Measurements from ENCODE around the gene NCOA7. TPM values are rescaled to one million over a fixed set of nuclear protein-coding genes. Genes with fewer than 3 reads are reported as not detected.

NCOA7 gene
- total RNA-seq, 1 experiment from 2014 or later: 51.0 TPM

- no peak for DNase-seq
- intact Hi-C loops (cut with micrococcal nuclease; ENCODE audit: unreplicated experiment): no loop called here
- Histone ChIP-seq H3K79me2 (ENCODE audit: low read depth) (0 out of 2 replicates have a peak, but pooled peaks cover 7% of the 10 kb centered on the region), H3K27me3 (ENCODE audit: insufficient read depth, low read depth) (no peaks in the 10 kb centered on the region), H4K20me1 (ENCODE audit: insufficient read depth) (0 out of 2 replicates have a peak, but pooled peaks cover 9% of the 10 kb centered on the region), H3K9me2 (ENCODE audit: insufficient read depth) (no peaks in the 10 kb centered on the region), H3K36me3 (ENCODE audit: low read depth) (no peaks in the 10 kb centered on the region), H3K4me3 (no peak overlapping the region), H3K4me2 (no peak overlapping the region), H3K9me3 (ENCODE audit: insufficient read depth, low read depth) (no peaks in the 10 kb centered on the region), H2AFZ (no peak overlapping the region), H3K27ac (no peak overlapping the region), H3F3A (ENCODE audit: insufficient read depth, low read depth) (peaks cover 3% of the 10 kb centered on the region; the same call in 1 of the 2 replicates), H3K4me1 (replicated peaks; ENCODE audit: insufficient read depth) (no peaks in the 10 kb centered on the region)
- TF ChIP-seq CTCF (conservative IDR thresholded peaks at IDR 0.05) (no peak), EZH2 (IDR thresholded peaks at IDR 0.05; ENCODE audit: low read depth) (no peak)
- POLR2A ChIA-PET (ENCODE audit: unreplicated experiment): no interaction called here
- CTCF ChIA-PET: no interaction called here
- no TSS peak for BruUV-seq (replicated peaks)
These were observed 45.7 kb downstream of the NCOA7 start for GRCh38 chr6:125836466-125836865.

DNA sequence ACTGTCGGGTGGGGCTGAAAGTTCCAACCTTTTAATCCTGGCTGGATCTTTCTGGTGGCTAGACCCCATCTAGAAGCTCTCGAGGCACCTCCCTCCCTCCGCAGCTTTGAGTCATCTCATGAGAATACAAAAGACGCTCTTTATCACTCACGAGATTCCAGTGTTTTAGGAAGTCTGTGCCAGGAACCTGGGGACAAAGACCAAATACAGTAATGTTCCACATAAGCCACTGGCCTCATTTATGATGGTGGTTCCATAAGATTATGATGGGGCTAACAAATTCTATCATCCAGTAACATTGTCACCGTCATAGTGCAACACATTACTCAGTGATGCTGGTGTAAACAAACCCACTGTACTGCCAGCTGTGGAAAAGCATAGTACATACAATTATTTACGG, 48.7 kb downstream of the NCOA7 start:
- CTCF ChIA-PET: no interaction called here

GRCh38 chr6:125839879-125840278, 49.1 kb downstream of the NCOA7 start:
- H3K79me2 ChIP-seq (ENCODE audit: low read depth): 0 out of 2 replicates have a peak, but pooled peaks cover 4% of the 10 kb centered on the region
- CTCF ChIA-PET: no interaction called here

More for the DNA sequence above, 48.7 kb downstream of the NCOA7 start:
- no peak for DNase-seq
- TF ChIP-seq EZH2 (IDR thresholded peaks at IDR 0.05; ENCODE audit: low read depth): no peak
- POLR2A ChIA-PET (ENCODE audit: unreplicated experiment): interaction anchor here (0.6 kb wide), 1 partner anchor 27 kb away, joined by 4 read pairs; no protein-coding TSS in a partner anchor
- BruUV-seq (replicated peaks): no TSS peak
- Histone ChIP-seq H3F3A (ENCODE audit: insufficient read depth, low read depth) (peaks cover 1% of the 10 kb centered on the region; the same call in 1 of the 2 replicates), H3K27me3 (ENCODE audit: insufficient read depth, low read depth) (no peaks in the 10 kb centered on the region), H2AFZ (no peak overlapping the region), H3K4me1 (replicated peaks; ENCODE audit: insufficient read depth) (no peaks in the 10 kb centered on the region), H3K36me3 (ENCODE audit: low read depth) (no peaks in the 10 kb centered on the region), H3K9me2 (ENCODE audit: insufficient read depth) (no peaks in the 10 kb centered on the region), H3K27ac (no peak overlapping the region), H3K79me2 (ENCODE audit: low read depth) (0 out of 2 replicates have a peak, but pooled peaks cover 4% of the 10 kb centered on the region), H3K9me3 (ENCODE audit: insufficient read depth, low read depth) (no peaks in the 10 kb centered on the region), H3K4me3 (no peak overlapping the region), H3K4me2 (no peak overlapping the region), H4K20me1 (ENCODE audit: insufficient read depth) (peaks cover 6% of the 10 kb centered on the region; the same call in 1 of the 2 replicates)
- intact Hi-C loops (cut with micrococcal nuclease; ENCODE audit: unreplicated experiment): no loop called here

More at GRCh38 chr6:125839879-125840278, 49.1 kb downstream of the NCOA7 start:
- Histone ChIP-seq H3K4me3 (no peak overlapping the region), H2AFZ (no peak overlapping the region), H3F3A (ENCODE audit: insufficient read depth, low read depth) (no peaks in the 10 kb centered on the region), H3K36me3 (ENCODE audit: low read depth) (no peaks in the 10 kb centered on the region), H3K9me3 (ENCODE audit: insufficient read depth, low read depth) (no peaks in the 10 kb centered on the region), H3K27ac (no peak overlapping the region), H3K9me2 (ENCODE audit: insufficient read depth) (no peaks in the 10 kb centered on the region), H3K27me3 (ENCODE audit: insufficient read depth, low read depth) (no peaks in the 10 kb centered on the region), H3K4me1 (replicated peaks; ENCODE audit: insufficient read depth) (no peaks in the 10 kb centered on the region), H3K4me2 (no peak overlapping the region), H4K20me1 (ENCODE audit: insufficient read depth) (peaks cover 4% of the 10 kb centered on the region)
- POLR2A ChIA-PET (ENCODE audit: unreplicated experiment): interaction anchor here (0.6 kb wide), 1 partner anchor 28 kb away, joined by 4 read pairs; no protein-coding TSS in a partner anchor
- BruUV-seq (replicated peaks): no TSS peak
- DNase-seq: no peak
- intact Hi-C loops (cut with micrococcal nuclease; ENCODE audit: unreplicated experiment): no loop called here
- TF ChIP-seq CTCF (conservative IDR thresholded peaks at IDR 0.05): no peak
- TF ChIP-seq EZH2 (IDR thresholded peaks at IDR 0.05; ENCODE audit: low read depth): no peak

Measured in PC-9 (cell line).